H1 (cell line): Measurements from ENCODE around the gene RUVBL1. TPM values are rescaled to one million over a fixed set of nuclear protein-coding genes. Genes with fewer than 3 reads are reported as not detected.

ENCODE experiments used
- polyA plus RNA-seq, 7 experiments: library from polyadenylated mRNA; depleted of rRNA in 3 of 7; stranded (reverse) in 5 of 7; unstranded in 2 of 7; fragments of >200 nt in 5 of 7; fragments of 200-250 nt in 2 of 7; gene quantifications; 1 replicate in 5 of 7; 2 replicates in 1 of 7; 4 replicates in 1 of 7; pipeline versions ENCODE4 v1.2.1 to v1.2.3, GENCODE V29; 2011 to 2013; ENCODE audit warnings: missing spikeins in 2 of 7, mixed read lengths in 2 of 7
- small RNA-seq: library from polyadenylated mRNA; stranded (forward); fragments of <200 nt; extraction: miRNeasy Mini kit (QIAGEN cat#:217004); gene quantifications from one replicate; pipeline ENCODE3, GENCODE V24; 2013; ENCODE audit not compliant: insufficient read depth
- total RNA-seq: library from RNA; stranded (reverse); fragmentation: NEBNext Ultra II Directional; extraction: Animal tissue kit (Norgen Biotek cat#: 25700); gene quantifications from 2 replicates; pipeline ENCODE4 v1.2.1, GENCODE V29; 2021

Gene RUVBL1
- total and polyA plus RNA-seq, 2 of the 8 experiments (the other 6 are each of a cell fraction or from before 2014, with no cell fraction given): 112 to 135 TPM

Small RNA genes within 50 kb of the gene (small RNA-seq; reads per million reads assigned to genes)
- not detected for gene RNU2-37P
- not detected for gene RNU6-823P

Other genes with a start within 250 kb of the RUVBL1 start
- gene KBTBD12, start 208.6 kb downstream of the RUVBL1 start, total RNA-seq: 0.17 and 0.63 TPM in 2 replicates
- 0.20 and 0.33 TPM in 2 replicates for gene KBTBD12, start 208.6 kb downstream of the RUVBL1 start, polyA plus RNA-seq (2011; rRNA removed)
- 157 and 165 TPM in 2 replicates for gene SEC61A1, start 71.4 kb downstream of the RUVBL1 start, total RNA-seq
- 115 and 133 TPM in 2 replicates for gene SEC61A1, start 71.4 kb downstream of the RUVBL1 start, polyA plus RNA-seq (2011; rRNA removed)
- gene EEFSEC, start 29.7 kb upstream of the RUVBL1 start, total RNA-seq: 13.1 and 13.8 TPM in 2 replicates
- gene EEFSEC, start 29.7 kb upstream of the RUVBL1 start, polyA plus RNA-seq (2011; rRNA removed): 19.8 and 27.6 TPM in 2 replicates